Fibroblast of skin of scalp (primary cell): ENCODE data around the gene SPTY2D1. TPM values are rescaled to one million over a fixed set of nuclear protein-coding genes. Genes with fewer than 3 reads are reported as not detected.
"Not testable (repeated sequence)": the region's sequence is repeated elsewhere in the genome, so short reads cannot be mapped to it uniquely, and the experiment has no call there.

Experiments used
- DNase-seq: peaks from one replicate; pipeline ENCODE4 v3.0.0-alpha.2; 2013
- polyA plus RNA-seq, 2 experiments: library from polyadenylated mRNA; unstranded; fragments of 120-200 nt; gene quantifications; one replicate each; pipeline ENCODE4 v1.2.1, GENCODE V29; 2013; ENCODE audit not compliant: insufficient read length in 2 of 2

The SPTY2D1 gene, protein sequence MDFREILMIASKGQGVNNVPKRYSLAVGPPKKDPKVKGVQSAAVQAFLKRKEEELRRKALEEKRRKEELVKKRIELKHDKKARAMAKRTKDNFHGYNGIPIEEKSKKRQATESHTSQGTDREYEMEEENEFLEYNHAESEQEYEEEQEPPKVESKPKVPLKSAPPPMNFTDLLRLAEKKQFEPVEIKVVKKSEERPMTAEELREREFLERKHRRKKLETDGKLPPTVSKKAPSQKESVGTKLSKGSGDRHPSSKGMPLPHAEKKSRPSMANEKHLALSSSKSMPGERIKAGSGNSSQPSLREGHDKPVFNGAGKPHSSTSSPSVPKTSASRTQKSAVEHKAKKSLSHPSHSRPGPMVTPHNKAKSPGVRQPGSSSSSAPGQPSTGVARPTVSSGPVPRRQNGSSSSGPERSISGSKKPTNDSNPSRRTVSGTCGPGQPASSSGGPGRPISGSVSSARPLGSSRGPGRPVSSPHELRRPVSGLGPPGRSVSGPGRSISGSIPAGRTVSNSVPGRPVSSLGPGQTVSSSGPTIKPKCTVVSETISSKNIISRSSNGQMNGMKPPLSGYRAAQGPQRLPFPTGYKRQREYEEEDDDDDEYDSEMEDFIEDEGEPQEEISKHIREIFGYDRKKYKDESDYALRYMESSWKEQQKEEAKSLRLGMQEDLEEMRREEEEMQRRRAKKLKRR
- 13.8 TPM for polyA plus RNA-seq (2013, experiment 1 of 2; ENCODE audit: insufficient read length)
- 16.5 TPM for polyA plus RNA-seq (2013, experiment 2 of 2; ENCODE audit: insufficient read length)

DNA sequence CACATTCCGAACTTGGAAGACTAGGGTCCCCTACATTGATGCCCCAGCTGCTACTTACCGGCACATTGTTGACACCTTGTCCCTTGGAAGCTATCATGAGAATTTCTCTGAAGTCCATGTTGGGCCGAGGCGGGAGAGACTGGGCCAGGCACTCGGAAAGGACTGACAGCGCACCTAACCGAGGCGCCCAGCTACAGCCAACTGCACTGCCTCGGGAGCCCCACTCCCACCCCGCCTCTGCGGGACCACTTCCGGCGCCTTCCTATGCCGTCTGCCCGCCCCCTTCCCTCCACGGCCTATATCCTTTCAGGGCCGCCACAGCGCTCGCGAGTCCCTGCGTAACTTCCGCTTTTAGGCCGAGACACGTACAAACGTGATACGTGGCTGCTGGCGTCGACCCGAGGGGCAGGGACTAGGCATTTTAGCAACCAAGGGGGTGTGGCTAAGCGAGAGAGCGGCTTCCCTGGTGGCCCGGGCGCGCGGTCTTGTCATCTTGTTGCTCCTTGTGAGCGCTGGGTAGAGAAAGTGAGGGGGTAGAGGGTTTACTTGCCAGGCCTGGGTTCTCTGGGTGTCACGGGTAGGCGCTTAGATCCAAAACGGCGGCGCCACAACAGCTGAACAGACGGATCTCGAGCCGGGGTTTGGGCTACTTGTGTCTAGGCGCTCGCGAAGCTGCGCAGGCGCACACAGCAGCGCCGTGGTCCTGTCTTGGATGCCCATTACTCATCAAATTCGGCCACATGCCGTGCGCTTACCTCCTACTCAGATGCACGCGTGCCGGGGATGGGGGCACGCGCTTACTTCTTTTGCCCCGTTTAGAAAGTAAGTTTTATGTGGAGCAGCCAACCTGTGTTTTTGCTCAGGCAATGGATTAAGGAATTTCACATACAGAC, at the start of gene SPTY2D1:
Gene SPTY2D1, minus strand, starts transcription at position 203 of the 893 bp plus-strand sequence. Its CDS starts 85 bp downstream, at position 118.
- DNase-seq, result peak; percentile 100

DNA sequence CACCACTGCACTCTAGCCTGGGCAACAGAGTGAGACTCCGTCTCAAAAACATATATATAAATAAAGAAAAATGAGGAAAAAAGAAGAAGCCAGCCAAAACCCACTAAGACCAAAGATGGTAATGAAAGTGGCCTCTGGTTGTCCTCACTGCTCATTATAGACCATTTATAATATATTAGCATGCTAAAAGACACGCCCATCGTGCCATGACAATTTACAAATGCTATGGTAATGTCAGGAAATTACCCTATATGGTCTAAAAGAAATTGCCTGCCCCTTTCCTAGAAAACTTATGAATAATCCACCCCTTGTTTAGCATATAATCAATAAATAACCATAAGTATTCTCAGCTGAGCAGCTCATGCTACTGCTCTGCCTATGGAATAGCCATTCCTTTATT, 48.3 kb upstream of the SPTY2D1 start:
- DNase-seq, result no peak

DNA sequence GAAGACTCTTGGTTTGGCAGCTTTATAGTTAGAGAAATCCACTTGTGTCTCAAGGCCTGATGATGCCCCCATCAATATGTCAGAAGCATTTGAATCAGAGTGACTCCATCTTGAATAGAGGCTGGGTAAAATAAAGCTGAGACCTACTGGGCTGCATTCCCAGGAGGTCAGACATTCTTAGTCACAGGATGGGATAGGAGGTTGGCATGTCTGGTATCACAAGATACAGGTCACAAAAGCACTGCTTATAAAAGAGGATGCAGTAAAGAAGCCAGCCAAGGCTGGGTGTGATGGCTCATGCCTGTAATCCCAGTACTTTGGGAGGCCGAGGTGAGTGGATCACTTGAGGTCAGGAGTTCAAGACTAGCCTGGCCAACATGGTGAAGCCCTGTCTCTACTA, 47.8 kb upstream of the SPTY2D1 start:
- not testable (repeated sequence) for DNase-seq

DNA sequence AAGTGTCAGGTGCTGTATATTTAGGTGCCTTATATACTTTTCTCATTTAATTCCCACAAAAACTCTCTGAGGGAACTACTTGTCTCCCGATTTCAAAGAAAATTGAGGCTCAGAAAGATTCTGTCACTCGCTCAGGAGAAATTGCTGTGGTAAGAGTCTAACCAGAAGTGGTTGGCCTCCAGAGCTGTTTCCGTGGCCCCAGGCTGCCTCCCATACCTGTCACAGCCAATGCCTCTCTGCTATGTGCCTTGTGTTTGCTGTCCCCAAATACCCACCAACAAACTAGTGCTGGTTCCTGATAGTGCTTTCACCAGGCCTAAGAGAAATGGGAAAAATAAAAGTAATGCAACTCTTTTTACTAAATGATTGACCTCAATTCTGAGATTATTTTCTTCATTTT, 43.4 kb upstream of the SPTY2D1 start:
- no peak for DNase-seq

DNA sequence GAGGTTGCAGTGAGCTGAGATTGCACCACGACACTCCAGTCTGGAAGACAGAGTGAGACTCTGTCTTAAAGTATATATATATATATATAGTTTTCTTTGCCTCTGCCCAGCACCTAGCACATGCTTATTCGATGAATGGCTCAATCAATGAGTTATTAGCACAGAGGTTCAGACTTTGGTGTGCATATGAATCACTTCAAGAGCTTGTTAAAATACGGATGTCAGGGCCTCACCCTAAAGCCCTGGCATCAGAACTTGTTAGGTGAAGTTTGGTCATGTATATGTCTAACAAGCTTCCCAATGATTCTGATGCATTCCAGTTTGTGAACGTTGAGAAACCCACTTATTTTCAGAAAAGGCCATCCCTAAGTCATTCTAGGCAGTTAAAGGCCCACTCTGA, 42.7 kb upstream of the SPTY2D1 start:
- no peak for DNase-seq

DNA sequence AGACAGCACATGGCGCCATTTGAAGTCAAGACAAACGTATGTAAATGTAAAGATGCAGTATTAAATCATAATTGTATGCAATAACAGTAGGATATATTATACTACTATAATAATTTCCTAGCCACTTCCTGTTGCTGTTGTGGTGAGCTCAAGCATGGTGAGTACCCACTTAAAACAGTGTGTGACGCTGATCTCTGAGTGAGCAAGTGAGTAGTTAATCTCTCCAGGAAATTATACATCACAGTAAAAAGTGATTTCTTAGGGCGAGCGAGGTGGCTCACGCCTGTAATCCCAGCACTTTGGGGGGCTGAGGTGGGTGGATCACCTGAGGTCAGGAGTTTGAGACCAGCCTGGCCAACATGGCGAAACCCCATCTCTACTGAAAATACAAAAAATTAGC, 38.1 kb upstream of the SPTY2D1 start:
- not testable (repeated sequence) for DNase-seq

DNA sequence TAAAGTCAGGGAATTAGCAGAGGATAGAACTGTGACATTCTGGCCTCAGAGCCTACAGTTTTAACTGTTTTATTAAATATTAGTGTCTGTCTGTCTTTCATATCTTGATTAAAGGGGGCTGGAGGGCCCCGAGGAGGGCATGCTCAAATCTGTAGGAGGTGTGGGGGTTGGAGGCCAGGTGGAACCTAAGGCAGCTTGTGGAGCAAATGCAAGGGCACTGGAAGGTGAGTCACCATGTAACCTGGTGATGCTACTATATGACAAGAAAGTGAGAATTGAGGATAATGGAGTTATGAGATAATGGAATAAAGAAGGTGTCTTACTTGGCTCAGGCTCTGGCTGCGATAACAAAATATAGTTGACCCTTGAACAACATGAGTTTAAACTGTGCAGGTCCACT, 37.1 kb upstream of the SPTY2D1 start:
- DNase-seq, result no peak

DNA sequence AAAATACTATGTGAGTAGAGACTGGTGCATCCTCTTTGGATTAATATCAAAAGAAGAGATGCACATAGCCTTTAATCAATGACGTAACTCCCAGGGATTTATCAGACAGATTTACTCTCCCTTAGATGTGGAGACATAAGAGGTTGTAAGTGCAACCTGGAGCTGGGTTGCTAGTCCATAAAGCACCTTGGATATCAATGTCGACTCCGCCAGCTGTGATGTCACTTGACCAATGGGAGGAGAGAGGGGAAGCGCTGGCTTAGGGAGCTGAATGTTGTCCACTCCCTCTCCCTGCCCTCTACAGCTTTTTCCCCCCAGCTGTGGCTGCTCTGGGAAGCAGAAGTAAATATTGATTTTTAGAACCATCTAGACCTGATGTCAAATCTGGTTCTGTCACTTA, 35.6 kb upstream of the SPTY2D1 start:
- DNase-seq, result no peak

DNA sequence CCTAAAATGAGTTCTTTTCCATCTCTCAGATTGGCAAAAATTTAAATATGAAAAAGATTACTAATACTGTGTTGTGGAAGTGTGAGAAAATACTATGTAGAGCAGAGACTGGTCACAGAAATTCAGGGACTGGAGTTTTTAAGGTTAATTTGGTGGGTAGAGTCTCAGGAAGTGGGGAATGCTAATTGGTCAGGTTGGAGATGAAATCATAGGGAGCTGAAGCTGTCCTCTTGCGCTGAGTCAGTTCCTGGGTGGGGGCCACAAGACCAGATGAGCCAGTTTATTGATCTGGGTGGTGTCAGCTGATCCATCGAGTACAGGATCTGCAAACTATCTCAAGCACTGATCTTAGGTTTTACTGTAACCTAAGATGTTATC, 35.1 kb upstream of the SPTY2D1 start:
- DNase-seq, result no peak

DNA sequence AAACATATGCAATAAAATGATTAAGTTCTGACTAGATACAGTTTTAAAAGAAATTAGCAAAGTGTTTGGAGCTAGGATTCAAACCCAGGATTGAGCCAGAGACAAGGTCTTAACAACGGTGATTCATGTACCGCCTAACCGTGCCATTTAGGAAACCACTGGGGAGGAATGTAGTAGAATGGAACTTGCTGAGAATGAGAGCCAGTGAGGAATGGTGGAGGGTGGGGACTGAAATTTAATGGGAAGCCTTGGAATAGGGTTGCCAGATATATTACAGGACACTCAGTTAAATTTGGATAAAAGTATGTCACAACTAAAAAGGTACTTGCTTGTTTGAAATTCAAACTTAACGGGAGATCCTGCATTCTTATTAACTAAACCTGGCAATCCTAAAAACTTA, 34.0 kb upstream of the SPTY2D1 start:
- peak; percentile 14 for DNase-seq

DNA sequence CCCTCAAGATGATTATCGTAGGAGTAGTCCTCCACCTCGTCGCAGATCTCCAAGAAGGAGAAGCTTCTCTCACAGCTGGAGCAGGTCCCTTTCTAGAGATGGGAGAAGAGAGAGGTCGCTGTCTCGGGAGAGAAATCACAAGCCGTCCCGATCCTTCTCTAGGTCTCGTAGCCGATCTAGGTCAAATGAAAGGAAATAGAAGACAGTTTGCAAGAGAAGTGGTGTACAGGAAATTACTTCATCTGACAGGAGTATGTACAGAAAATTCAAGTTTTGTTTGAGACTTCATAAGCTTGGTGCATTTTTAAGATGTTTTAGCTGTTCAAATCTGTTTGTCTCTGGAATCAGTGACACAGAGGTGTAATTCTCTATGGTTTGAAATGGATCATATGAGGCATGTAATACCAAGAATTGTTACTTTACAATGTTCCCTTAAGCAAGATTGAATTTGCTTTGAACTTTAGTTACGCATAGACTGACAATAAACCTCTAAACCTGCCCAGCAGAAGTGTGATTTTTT, 31.3 kb upstream of the SPTY2D1 start:
- DNase-seq, result not testable (repeated sequence)

DNA sequence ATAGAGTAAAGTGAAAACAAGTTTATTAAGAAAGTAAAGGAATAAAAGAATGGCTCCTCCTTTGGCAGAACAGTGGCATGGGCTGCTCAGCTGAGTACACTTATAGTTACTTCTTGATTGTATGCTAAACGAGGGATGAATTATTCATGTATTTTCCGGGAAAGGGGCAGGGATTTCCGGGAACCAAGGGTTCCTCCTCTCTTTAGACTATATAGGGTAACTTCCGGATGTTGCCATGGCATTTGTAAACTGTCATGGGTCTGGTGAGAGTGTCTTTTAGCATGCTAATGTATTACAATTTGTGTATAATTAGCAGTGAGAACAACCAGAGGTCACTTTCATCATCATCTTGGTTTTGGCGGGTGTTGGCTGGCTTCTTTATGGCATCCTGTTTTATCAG, 23.5 kb upstream of the SPTY2D1 start:
- DNase-seq, result no peak

DNA sequence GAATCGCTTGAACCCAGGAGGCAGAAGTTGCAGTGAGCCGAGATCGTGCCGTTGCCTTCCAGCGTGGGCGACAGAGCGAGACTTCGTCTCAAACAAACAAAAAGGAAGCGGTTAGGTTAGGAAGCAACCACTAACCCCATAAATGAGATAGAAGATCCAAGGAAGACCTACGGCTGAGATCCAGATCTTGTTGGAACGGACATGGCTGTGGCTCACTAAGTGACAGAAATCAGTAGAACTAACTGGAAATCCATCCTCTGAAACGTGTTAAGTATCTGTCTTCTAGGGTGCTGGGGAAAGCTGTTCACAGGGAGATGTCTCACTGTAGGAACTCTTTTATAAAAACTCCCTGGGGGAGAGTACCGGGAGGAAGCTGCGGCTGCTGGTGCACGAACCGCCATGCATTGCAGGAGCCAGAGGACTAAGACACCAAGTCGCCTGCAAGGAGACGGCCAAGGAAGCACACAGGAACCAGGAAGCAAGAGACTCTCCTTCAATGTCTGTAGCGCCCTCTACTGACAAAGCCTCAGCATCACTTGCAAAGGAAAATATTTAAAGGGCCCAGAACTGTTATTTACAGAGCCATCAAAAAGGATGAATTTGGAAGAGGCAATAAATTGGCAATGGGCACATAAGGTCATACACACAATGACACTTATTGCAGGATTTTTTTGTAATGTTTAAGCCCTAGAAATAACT, 16.9 kb upstream of the SPTY2D1 start:
- peak; percentile 64 for DNase-seq

DNA sequence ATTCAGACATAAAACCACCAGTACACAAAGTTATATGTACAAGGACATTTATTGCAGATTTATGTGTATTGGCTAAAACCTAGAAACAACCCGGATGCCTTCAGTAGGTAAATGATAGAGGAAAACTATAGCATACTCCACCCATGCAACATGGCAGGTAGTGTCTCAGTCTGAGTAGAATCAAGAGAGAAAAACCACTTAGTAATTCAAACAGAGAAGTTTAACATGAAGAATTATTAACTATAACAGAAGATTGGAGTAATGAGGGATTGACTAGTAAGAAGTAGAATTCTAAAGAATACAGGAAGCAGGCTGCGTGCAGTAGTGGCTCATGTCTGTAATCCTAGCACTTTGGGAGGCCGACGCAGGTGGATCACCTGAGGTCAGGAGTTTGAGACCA, 16.2 kb upstream of the SPTY2D1 start:
- no peak for DNase-seq

DNA sequence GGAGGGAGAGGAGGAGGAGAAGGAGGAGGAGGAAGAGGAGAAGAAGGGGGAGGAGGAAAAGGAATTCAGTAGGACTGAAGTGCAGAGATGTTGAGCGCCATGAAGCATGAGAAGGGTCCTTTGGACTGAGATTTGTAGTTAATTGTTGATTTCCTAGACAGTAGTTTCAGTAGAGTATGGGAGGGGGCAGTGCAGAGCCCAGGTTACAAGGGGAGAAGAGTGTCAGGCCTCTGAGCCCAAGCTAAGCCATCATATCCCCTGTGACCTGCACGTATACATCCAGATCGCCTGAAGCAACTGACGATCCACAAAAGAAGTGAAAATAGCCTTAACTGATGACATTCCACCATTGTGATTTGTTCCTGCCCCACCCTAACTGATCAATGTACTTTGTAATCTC, 8.9 kb upstream of the SPTY2D1 start:
- DNase-seq, result not testable (repeated sequence)

DNA sequence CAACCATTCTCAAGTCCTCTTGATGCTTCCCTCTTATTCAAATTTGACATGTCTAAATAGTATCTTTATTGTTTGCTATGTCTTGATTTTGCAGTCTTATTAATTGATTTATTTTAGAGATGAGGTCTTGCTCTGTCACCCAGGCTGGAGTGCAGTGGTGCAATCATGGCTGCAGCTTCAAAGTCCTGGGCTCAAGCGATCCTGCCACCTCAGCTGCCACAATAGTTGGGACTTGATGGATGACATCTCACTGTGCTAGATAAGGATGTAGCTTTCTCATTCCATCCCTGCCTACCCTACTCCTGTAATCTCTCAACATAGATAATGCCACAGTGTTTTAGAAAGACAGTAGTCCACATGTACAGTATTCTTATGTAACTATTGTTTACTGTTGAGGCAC, 7.5 kb upstream of the SPTY2D1 start:
- DNase-seq, result no peak

DNA sequence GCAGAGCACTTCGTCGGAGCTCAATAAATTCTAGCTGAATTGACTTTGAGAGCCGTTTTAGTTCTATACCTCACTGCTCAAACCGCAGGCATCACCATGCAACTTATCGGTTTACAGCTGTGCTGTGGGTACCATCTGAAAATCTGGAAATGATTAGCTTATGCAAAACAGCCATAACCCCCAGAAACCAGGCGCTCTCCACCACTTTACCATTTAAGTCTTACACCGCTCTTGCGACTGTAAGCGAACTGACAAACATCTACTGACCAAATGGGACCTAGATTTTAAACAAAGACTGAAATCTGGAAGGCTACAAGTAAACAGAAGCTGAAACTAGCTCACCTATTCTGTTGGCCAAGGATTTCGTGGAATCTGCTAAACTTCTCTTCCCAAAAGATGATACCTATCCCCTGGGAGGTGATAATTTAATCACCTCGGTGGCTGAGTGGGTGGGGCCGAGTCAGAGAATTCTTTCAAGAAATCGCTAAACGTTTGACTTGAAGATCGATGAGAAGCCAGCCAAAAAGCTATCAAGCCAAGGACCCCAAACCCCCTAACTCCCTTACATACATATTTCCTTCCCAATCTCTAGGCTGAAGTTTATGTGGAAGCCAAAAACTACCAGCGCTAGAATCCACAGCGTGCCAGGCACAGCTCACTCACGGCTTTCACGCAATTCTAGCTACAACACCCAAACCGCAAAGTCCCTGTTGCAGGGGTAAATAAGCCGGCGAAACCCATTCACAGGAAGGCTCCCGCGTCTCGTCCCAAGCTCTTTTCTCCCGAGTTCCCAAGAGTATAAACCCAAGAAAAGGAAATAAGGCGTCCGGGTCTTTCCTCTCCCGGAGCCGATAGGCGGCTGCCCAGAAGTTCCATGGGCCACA, 644 bp downstream of the SPTY2D1 start:
- DNase-seq, result peak; percentile 48

DNA sequence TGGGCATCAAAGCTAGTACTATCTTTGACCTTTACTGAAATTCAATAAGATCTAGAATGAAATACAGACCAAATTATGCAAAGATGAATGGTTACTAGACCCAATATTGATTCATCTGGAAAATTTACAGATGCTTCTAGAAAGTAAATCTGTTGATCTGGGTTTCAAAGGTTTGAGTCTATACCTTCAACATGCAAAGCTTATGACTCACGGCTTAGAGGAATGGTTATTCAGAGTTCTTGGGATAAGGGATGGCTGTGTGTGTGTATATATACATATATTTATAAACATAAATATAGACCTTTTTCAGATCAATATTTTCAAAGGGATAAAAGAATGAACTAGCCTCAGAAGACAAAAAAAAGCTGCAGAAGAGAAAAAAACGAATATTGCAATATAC, 1.3 kb downstream of the SPTY2D1 start:
- no peak for DNase-seq

DNA sequence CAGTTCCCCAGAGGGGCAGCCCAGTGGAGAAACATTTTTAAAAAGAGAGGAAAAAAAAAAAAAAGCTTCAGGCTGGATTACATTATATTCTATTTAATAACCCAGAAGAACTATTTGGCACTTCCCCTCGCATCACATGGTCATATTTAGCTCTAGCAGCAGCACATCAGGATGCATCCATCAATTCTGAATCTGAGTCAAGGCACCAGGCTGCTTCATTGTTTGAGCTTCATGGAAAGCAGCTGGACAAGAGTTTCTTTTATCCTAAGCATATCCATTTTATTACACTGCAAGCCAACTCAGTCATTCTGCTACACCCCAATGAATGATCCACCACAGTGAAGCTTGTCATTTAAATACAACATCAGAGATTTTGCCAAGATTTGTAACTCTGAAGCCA, 10.0 kb downstream of the SPTY2D1 start:
- DNase-seq, result no peak

DNA sequence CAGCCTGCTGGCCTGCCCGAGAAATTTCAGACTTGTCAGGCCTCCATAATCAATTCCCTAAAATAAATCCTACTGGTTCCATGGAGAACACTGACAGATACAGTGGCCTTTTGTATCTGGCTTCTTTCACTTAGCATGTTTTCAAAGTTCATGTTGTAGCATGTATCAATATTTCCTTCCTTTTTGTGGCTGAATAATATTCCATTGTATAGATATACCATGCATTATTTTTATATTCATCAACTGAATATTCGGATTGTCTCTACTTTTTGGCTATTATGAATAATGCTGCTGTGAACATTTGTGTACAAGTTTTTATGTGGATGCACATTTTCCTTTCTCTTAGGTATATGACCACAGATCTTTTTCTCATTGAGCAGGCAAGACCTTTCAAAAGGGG, 10.4 kb downstream of the SPTY2D1 start:
- DNase-seq, result no peak
